Mesothelial cell of epicardium (in vitro differentiated cells): ENCODE results near the gene ASTN2. TPM values are rescaled to one million over a fixed set of nuclear protein-coding genes. Genes with fewer than 3 reads are reported as not detected.

Source experiments
- DNase-seq, 2 experiments: peaks; one replicate each; pipeline ENCODE4 v3.0.0; 2021; ENCODE audit warnings: low spot score in 2 of 2; ENCODE audit not compliant: unreplicated experiment in 2 of 2
- H3K27ac Mint-ChIP-seq: 2 replicates; pipeline ENCODE4 v1.8.0; 2021; ENCODE audit warnings: mixed read lengths
- H3K27me3 Mint-ChIP-seq: 2 replicates; pipeline ENCODE4 v1.8.0; 2021; ENCODE audit warnings: low read depth, mixed read lengths
- H3K36me3 Mint-ChIP-seq: 2 replicates; pipeline ENCODE4 v1.8.0; 2021; ENCODE audit warnings: mixed read lengths
- H3K4me1 Mint-ChIP-seq: 2 replicates; pipeline ENCODE4 v1.8.0; 2021; ENCODE audit warnings: mixed read lengths
- H3K4me3 Mint-ChIP-seq: 2 replicates; pipeline ENCODE4 v1.8.0; 2021; ENCODE audit warnings: mild to moderate bottlenecking, moderate library complexity, mixed read lengths
- H3K9me3 Mint-ChIP-seq: 2 replicates; pipeline ENCODE4 v1.8.0; 2021; ENCODE audit warnings: mixed read lengths
- CTCF ChIP-seq: fragments of 200-600 bp; sonication (generic); IDR thresholded peaks from one replicate; pipeline ENCODE4 v1.5.0; 2021; ENCODE audit warnings: antibody characterized with exemption; ENCODE audit not compliant: unreplicated experiment
- total RNA-seq: library from RNA; stranded (reverse); gene quantifications from 3 replicates; pipeline ENCODE4 v1.2.1, GENCODE V29; 2021

Gene ASTN2
- total RNA-seq, 1 donor from 2014 or later = 12.2 TPM

- no peak for TF ChIP-seq CTCF
- Mint-ChIP-seq H3K4me3 (peak overlapping the region; percentile 78), H3K9me3 (peaks cover 9% of the 10 kb centered on the region), H3K27me3 (no peaks in the 10 kb centered on the region), H3K27ac (peak overlapping the region; percentile 36), H3K4me1 (peaks cover 35% of the 10 kb centered on the region), H3K36me3 (peaks cover 3% of the 10 kb centered on the region)
- DNase-seq = no peak
These were observed 727.1 kb downstream of the ASTN2 start for GRCh38 chr9:116687754-116688135.

GRCh38 chr9:116687074-116687753, 727.6 kb downstream of the ASTN2 start, which contains the start of gene TRIM32:
Gene TRIM32 (plus strand): TSS chr9:116687305. CDS start chr9:116697743, 10,438 bp downstream.
- Mint-ChIP-seq H3K4me3 (peak within 1 kb of the TSS; percentile 78), H3K27ac (peak within 1 kb of the TSS; percentile 85), H3K27me3 (no peaks in the 10 kb centered on the region), H3K4me1 (peaks cover 30% of the 10 kb centered on the region), H3K9me3 (peaks cover 9% of the 10 kb centered on the region), H3K36me3 (peaks cover 3% of the 10 kb centered on the region)
- no peak for TF ChIP-seq CTCF
- peak; percentile 91 to 98 for DNase-seq

- peaks cover 30% of the 10 kb centered on the region for H3K4me1 Mint-ChIP-seq
- no peaks in the 10 kb centered on the region for H3K27me3 Mint-ChIP-seq
- TF ChIP-seq CTCF = no peak
- H3K27ac Mint-ChIP-seq = peak overlapping the region; percentile 85
- peak overlapping the region; percentile 78 for H3K4me3 Mint-ChIP-seq
- no peak for DNase-seq
- H3K9me3 Mint-ChIP-seq = peaks cover 9% of the 10 kb centered on the region
- H3K36me3 Mint-ChIP-seq = peaks cover 3% of the 10 kb centered on the region
These were observed 728.2 kb downstream of the ASTN2 start for GRCh38 chr9:116686693-116687073.

GRCh38 chr9:116686135-116686534, 728.7 kb downstream of the ASTN2 start:
- DNase-seq = no peak
- Mint-ChIP-seq H3K27me3 (no peaks in the 10 kb centered on the region), H3K27ac (peak overlapping the region; percentile 85), H3K4me3 (peak overlapping the region; percentile 78), H3K9me3 (peaks cover 9% of the 10 kb centered on the region), H3K4me1 (peaks cover 30% of the 10 kb centered on the region), H3K36me3 (peaks cover 3% of the 10 kb centered on the region)
- no peak for TF ChIP-seq CTCF

DNA sequence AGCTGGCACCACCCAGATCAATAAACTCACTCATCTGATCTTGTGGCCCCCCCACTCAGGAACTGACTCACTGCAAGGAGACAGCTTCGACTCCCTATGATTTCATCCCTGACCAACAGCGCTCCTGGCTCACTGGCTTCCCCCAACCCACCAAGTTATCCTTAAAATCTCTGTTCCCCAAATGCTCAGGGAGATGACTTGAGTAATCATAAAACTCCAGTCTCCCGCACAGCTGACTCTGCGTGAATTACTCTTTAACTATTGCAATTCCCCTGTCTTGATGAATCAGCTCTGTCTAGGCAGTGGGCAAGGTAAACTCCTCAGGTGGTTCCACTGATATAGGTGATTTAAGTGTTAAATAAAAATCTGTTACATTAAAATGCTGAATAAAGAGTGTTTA, 729.7 kb downstream of the ASTN2 start:
- Mint-ChIP-seq H3K27ac (no peak overlapping the region), H3K36me3 (peaks cover 3% of the 10 kb centered on the region), H3K4me3 (no peak overlapping the region), H3K27me3 (no peaks in the 10 kb centered on the region), H3K4me1 (peaks cover 30% of the 10 kb centered on the region), H3K9me3 (peaks cover 9% of the 10 kb centered on the region)
- no peak for TF ChIP-seq CTCF
- no peak for DNase-seq
